Measurements from ENCODE around the gene GPHB5. TPM values are rescaled to one million over a fixed set of nuclear protein-coding genes. Genes with fewer than 3 reads are reported as not detected.

The GPHB5 gene
- total and polyA plus RNA-seq, 12 donors: not detected

DNA sequence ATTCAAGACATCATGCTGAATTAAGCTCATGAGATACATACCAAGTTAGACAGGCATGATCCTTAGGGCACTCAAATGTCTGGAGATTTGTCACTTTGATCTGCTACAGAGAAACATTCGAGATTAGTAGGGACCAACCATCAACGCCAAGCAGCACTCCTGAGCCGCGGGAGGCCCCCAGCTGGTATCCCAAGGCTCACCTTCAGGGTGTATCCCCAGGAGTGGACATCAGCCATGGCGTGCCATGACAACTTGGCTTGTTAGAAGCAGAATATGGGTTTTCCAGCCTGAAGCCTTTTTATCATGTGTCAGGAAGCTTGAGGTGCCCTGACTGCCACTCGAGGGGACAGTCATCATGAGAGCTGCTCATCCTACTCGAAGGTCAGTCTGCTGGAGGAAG lies 39.1 kb upstream of the GPHB5 start:
- WGBS, 2 donors: 89 to 91% methylated on average over 7 of the region's 7 CpGs
- Histone ChIP-seq H3K27me3 (no peaks in the 10 kb centered on the region), H3K27ac (no peak overlapping the region), H3K4me3 (no peak overlapping the region), H3K36me3 (no peaks in the 10 kb centered on the region), H3K4me1 (no peaks in the 10 kb centered on the region), H3K9me3 (no peaks in the 10 kb centered on the region)
- DNase-seq (no peak), ATAC-seq (no peak)
- TF ChIP-seq, protein P1, sequence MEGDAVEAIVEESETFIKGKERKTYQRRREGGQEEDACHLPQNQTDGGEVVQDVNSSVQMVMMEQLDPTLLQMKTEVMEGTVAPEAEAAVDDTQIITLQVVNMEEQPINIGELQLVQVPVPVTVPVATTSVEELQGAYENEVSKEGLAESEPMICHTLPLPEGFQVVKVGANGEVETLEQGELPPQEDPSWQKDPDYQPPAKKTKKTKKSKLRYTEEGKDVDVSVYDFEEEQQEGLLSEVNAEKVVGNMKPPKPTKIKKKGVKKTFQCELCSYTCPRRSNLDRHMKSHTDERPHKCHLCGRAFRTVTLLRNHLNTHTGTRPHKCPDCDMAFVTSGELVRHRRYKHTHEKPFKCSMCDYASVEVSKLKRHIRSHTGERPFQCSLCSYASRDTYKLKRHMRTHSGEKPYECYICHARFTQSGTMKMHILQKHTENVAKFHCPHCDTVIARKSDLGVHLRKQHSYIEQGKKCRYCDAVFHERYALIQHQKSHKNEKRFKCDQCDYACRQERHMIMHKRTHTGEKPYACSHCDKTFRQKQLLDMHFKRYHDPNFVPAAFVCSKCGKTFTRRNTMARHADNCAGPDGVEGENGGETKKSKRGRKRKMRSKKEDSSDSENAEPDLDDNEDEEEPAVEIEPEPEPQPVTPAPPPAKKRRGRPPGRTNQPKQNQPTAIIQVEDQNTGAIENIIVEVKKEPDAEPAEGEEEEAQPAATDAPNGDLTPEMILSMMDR (IDR thresholded peaks at IDR 0.05): no peak
- intact Hi-C loops (cut with DNase I): no loop called here

DNA sequence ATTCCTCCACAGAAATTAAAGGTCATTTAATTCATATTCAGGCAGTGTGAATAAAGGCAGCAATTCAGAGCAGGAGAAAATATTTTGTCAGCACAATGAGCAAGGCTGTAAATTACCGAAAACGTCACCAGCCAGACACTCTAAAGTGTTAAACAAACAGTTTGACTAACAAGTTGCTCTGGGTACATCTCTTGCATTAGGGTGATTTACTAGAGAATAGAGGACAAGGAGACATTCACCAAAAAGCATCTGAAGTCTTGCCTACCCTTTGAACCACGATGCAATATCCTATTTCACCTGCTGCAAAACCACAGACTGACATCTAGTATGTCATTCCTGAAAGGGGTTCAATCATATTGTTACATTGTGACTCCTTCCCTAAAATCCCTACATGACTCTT lies 27.1 kb upstream of the GPHB5 start:
- TF ChIP-seq, protein P1 (IDR thresholded peaks at IDR 0.05): no peak
- ATAC-seq (no peak), DNase-seq (no peak)
- no peaks in the 10 kb centered on the region for H3K4me1 ChIP-seq
- no peak overlapping the region for H3K27ac ChIP-seq
- WGBS, 2 donors: 82 to 85% methylated on average over 3 of the region's 3 CpGs
- no peaks in the 10 kb centered on the region for H3K27me3 ChIP-seq
- H3K9me3 ChIP-seq: no peaks in the 10 kb centered on the region
- H3K4me3 ChIP-seq: no peak overlapping the region
- no peaks in the 10 kb centered on the region for H3K36me3 ChIP-seq
- intact Hi-C loops (cut with DNase I): no loop called here

DNA sequence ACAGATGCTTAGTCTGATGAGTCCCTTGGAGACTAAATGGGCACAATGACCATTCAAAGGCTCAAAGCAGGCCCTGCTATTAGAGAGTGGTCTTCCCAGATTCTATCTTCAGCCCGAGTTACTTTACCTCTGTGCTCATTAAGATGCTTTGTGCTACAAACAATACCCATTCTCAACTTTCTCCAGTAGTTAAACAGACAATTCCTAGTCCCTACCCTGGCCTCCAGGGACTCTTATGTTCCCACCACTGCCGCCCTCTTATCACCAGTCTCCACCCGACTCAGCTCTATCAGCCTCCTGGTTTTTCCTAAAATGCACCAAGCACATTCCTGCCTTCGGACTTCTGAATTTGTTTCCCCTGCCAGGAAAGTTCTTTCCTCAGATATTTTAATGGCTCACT lies 25.6 kb upstream of the GPHB5 start:
- intact Hi-C loops (cut with DNase I): no loop called here
- Histone ChIP-seq H3K27me3 (no peaks in the 10 kb centered on the region), H3K27ac (no peak overlapping the region), H3K36me3 (no peaks in the 10 kb centered on the region), H3K9me3 (no peaks in the 10 kb centered on the region), H3K4me3 (no peak overlapping the region), H3K4me1 (no peaks in the 10 kb centered on the region)
- TF ChIP-seq, protein P1 (IDR thresholded peaks at IDR 0.05): no peak
- WGBS, 2 donors: 31 to 32% methylated on average over 4 of the region's 4 CpGs
- ATAC-seq (no peak), DNase-seq (no peak)

DNA sequence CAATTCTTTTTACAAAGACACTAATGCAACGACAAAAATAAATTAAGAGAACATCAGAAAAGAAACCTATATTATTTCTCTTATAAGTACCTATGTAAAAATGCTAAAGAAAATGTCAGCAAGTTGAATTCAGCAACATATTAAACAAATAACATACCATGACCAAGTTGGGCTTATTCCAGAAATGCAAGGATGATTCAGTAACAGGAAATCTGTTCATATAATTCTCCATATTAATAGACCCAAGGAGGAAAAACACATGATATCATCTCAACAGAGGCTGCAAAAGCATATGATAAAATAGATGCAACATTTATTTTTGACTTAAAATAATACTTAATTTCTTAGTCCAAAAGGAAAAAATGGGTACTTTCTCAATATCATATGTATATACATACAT lies 25.1 kb upstream of the GPHB5 start:
- H3K27me3 ChIP-seq: no peaks in the 10 kb centered on the region
- DNase-seq: no peak
- TF ChIP-seq, protein P1 (IDR thresholded peaks at IDR 0.05): no peak
- no peak for ATAC-seq
- intact Hi-C loops (cut with DNase I): no loop called here
- H3K27ac ChIP-seq: no peak overlapping the region
- 71% methylated on average over 1 of the region's 1 CpG for WGBS, 2 donors
- no peak overlapping the region for H3K4me3 ChIP-seq
- no peaks in the 10 kb centered on the region for H3K9me3 ChIP-seq
- no peaks in the 10 kb centered on the region for H3K4me1 ChIP-seq
- no peaks in the 10 kb centered on the region for H3K36me3 ChIP-seq

DNA sequence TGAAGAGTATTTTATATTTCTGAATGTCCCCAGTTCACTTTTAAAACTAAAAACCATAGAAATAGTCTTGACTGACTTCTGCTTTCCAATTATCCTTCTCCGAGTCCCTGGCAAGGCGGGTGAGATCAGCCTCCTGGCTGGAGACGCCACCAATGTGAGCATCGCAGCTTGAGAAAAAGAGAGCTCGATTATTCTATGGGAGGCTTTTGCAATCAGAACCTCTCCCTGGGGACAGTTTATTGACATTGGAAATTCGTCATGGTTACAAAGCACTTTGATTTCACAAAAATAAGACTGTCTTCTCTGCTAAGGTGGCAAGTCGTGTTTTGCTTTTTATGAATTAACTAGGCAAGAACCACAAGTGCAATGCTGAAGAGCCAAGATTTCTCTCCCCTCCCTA lies 23.6 kb upstream of the GPHB5 start:
- ATAC-seq: no peak

More for the DNA sequence above, 23.6 kb upstream of the GPHB5 start:
- 74 to 76% methylated on average over 7 of the region's 7 CpGs for WGBS, 2 donors
- TF ChIP-seq, protein P1 (IDR thresholded peaks at IDR 0.05): no peak
- no peaks in the 10 kb centered on the region for H3K27me3 ChIP-seq
- no peaks in the 10 kb centered on the region for H3K36me3 ChIP-seq
- peaks cover 0 to 8% (median 0%) of the 10 kb centered on the region in 11 donors for H3K9me3 ChIP-seq
- DNase-seq: no peak
- H3K4me1 ChIP-seq: no peaks in the 10 kb centered on the region
- intact Hi-C loops (cut with DNase I): no loop called here
- no peak overlapping the region for H3K27ac ChIP-seq
- H3K4me3 ChIP-seq: no peak overlapping the region

Data from heart right ventricle (tissue), 16 donors.